SK-N-SH treated with all-trans-retinoic acid at 6 μM for 48 hours (cell line): Measurements from ENCODE around the gene MFNG.

Source experiments
- ATAC-seq: fragments of 200-7000 bp; cut with Tn5 transposase; 3 replicates; pipeline ENCODE4 v1.9.1; 2020; ENCODE audit warnings: mild to moderate bottlenecking, moderate library complexity
- ARNTL ChIP-seq: fragments of 450-650 bp; formaldehyde crosslinking; IDR thresholded peaks from 2 replicates; pipeline ENCODE4 v1.5.0; 2020; ENCODE audit warnings: low read depth, mild to moderate bottlenecking, moderate library complexity, borderline replicate concordance
- BACH2 ChIP-seq: fragments of 250-450 bp; sonication (Bioruptor Pico); IDR thresholded peaks from 2 replicates; pipeline ENCODE4 v1.9.0; 2021; ENCODE audit warnings: mild to moderate bottlenecking, borderline replicate concordance
- CREB5 ChIP-seq: fragments of 250-450 bp; sonication (Bioruptor Pico); IDR thresholded peaks from 2 replicates; pipeline ENCODE4 v1.5.1; 2020; ENCODE audit warnings: low read depth, mild to moderate bottlenecking, moderate library complexity
- CSRNP3 ChIP-seq: fragments of 250-450 bp; sonication (Bioruptor Pico); IDR thresholded peaks from 2 replicates; pipeline ENCODE4 v1.5.1; 2021; ENCODE audit warnings: mild to moderate bottlenecking, moderate library complexity
- ESRRG ChIP-seq: fragments of 250-450 bp; sonication (Bioruptor Pico); IDR thresholded peaks from 2 replicates; pipeline ENCODE4 v1.6.1; 2021; ENCODE audit warnings: mild to moderate bottlenecking
- GLIS3 ChIP-seq: fragments of 250-450 bp; sonication (Bioruptor Pico); IDR thresholded peaks from 2 replicates; pipeline ENCODE4 v1.5.0; 2020; ENCODE audit warnings: mild to moderate bottlenecking, moderate library complexity
- ISL1 ChIP-seq: fragments of 250-450 bp; sonication (Bioruptor Pico); IDR thresholded peaks from 2 replicates; pipeline ENCODE4 v2.1.2; 2022; ENCODE audit warnings: mild to moderate bottlenecking, moderate library complexity
- OSR1 ChIP-seq: fragments of 250-450 bp; sonication (Bioruptor Pico); IDR thresholded peaks from 2 replicates; pipeline ENCODE4 v1.8.0; 2022; ENCODE audit warnings: moderate library complexity, mild to moderate bottlenecking, inconsistent platforms
- PPARA ChIP-seq: fragments of 250-450 bp; sonication (Bioruptor Pico); IDR thresholded peaks from 2 replicates; pipeline ENCODE4 v1.5.0; 2020; ENCODE audit warnings: mild to moderate bottlenecking, borderline replicate concordance
- RARB ChIP-seq: fragments of 250-450 bp; sonication (Bioruptor Pico); IDR thresholded peaks from 2 replicates; pipeline ENCODE4 v1.8.0; 2021; ENCODE audit warnings: mild to moderate bottlenecking, moderate library complexity
- SNAI2 ChIP-seq: fragments of 250-450 bp; sonication (Bioruptor Pico); IDR thresholded peaks from 2 replicates; pipeline ENCODE4 v1.5.0; 2020; ENCODE audit warnings: mild to moderate bottlenecking, moderate library complexity
- TCF4 ChIP-seq: fragments of 250-450 bp; sonication (Bioruptor Pico); IDR thresholded peaks from 2 replicates; pipeline ENCODE4 v1.8.0; 2021; ENCODE audit warnings: mild to moderate bottlenecking, moderate library complexity, borderline replicate concordance
- ZC3H10 ChIP-seq: fragments of 250-450 bp; sonication (Bioruptor Pico); IDR thresholded peaks from 2 replicates; pipeline ENCODE4 v1.5.1; 2021; ENCODE audit warnings: mild to moderate bottlenecking, moderate library complexity
- ZFP3 ChIP-seq: fragments of 250-450 bp; sonication (Bioruptor Pico); IDR thresholded peaks from 2 replicates; pipeline ENCODE4 v1.5.0; 2020; ENCODE audit warnings: mild to moderate bottlenecking, moderate library complexity
- ZFP30 ChIP-seq: fragments of 450-650 bp; formaldehyde crosslinking; IDR thresholded peaks from 2 replicates; pipeline ENCODE4 v1.5.0; 2022; ENCODE audit warnings: mild to moderate bottlenecking, moderate library complexity
- ZNF565 ChIP-seq: fragments of 450-650 bp; formaldehyde crosslinking; conservative IDR thresholded peaks from 2 replicates; pipeline ENCODE4 v1.5.0; 2020; ENCODE audit warnings: low read depth, mild to moderate bottlenecking, moderate library complexity
- ZNF8 ChIP-seq: fragments of 450-650 bp; formaldehyde crosslinking; IDR thresholded peaks from 2 replicates; pipeline ENCODE4 v1.5.0; 2020; ENCODE audit warnings: mild to moderate bottlenecking, moderate library complexity
- TF ChIP-seq, protein P1 (sequence below): fragments of 250-450 bp; sonication (Bioruptor Pico); IDR thresholded peaks from 2 replicates; pipeline ENCODE4 v1.8.0; 2020; ENCODE audit warnings: mild to moderate bottlenecking, moderate library complexity, borderline replicate concordance
- TF ChIP-seq, protein P2 (sequence below): fragments of 250-450 bp; sonication (Bioruptor Pico); IDR thresholded peaks from 2 replicates; pipeline ENCODE4 v1.5.0; 2020; ENCODE audit warnings: mild to moderate bottlenecking, moderate library complexity
- TF ChIP-seq, protein P3 (sequence below): fragments of 250-450 bp; sonication (Bioruptor Pico); IDR thresholded peaks from 2 replicates; pipeline ENCODE4 v1.8.0; 2021; ENCODE audit warnings: low read depth, mild to moderate bottlenecking, moderate library complexity, borderline replicate concordance

Gene MFNG

GRCh38 chr22:37448516-37449127 lies 37.6 kb downstream of the MFNG start:
- TF ChIP-seq OSR1 (CRISPR knock-in tag) (no peak), PPARA (no peak), ARNTL (no peak), ZNF8 (CRISPR knock-in tag) (no peak), CREB5 (no peak), TCF4 (CRISPR knock-in tag) (no peak), ZNF565 (no peak), CSRNP3 (CRISPR knock-in tag) (no peak), RARB (CRISPR knock-in tag) (no peak), ESRRG (CRISPR knock-in tag) (no peak), GLIS3 (CRISPR knock-in tag) (no peak), ISL1 (CRISPR knock-in tag) (no peak), ZFP3 (CRISPR knock-in tag) (no peak), SNAI2 (CRISPR knock-in tag) (no peak), ZC3H10 (CRISPR knock-in tag) (no peak), BACH2 (CRISPR knock-in tag) (no peak), ZFP30 (CRISPR knock-in tag) (no peak)
- TF ChIP-seq, protein P1, sequence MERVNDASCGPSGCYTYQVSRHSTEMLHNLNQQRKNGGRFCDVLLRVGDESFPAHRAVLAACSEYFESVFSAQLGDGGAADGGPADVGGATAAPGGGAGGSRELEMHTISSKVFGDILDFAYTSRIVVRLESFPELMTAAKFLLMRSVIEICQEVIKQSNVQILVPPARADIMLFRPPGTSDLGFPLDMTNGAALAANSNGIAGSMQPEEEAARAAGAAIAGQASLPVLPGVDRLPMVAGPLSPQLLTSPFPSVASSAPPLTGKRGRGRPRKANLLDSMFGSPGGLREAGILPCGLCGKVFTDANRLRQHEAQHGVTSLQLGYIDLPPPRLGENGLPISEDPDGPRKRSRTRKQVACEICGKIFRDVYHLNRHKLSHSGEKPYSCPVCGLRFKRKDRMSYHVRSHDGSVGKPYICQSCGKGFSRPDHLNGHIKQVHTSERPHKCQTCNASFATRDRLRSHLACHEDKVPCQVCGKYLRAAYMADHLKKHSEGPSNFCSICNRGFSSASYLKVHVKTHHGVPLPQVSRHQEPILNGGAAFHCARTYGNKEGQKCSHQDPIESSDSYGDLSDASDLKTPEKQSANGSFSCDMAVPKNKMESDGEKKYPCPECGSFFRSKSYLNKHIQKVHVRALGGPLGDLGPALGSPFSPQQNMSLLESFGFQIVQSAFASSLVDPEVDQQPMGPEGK (CRISPR knock-in tag), result no peak
- TF ChIP-seq, protein P2, sequence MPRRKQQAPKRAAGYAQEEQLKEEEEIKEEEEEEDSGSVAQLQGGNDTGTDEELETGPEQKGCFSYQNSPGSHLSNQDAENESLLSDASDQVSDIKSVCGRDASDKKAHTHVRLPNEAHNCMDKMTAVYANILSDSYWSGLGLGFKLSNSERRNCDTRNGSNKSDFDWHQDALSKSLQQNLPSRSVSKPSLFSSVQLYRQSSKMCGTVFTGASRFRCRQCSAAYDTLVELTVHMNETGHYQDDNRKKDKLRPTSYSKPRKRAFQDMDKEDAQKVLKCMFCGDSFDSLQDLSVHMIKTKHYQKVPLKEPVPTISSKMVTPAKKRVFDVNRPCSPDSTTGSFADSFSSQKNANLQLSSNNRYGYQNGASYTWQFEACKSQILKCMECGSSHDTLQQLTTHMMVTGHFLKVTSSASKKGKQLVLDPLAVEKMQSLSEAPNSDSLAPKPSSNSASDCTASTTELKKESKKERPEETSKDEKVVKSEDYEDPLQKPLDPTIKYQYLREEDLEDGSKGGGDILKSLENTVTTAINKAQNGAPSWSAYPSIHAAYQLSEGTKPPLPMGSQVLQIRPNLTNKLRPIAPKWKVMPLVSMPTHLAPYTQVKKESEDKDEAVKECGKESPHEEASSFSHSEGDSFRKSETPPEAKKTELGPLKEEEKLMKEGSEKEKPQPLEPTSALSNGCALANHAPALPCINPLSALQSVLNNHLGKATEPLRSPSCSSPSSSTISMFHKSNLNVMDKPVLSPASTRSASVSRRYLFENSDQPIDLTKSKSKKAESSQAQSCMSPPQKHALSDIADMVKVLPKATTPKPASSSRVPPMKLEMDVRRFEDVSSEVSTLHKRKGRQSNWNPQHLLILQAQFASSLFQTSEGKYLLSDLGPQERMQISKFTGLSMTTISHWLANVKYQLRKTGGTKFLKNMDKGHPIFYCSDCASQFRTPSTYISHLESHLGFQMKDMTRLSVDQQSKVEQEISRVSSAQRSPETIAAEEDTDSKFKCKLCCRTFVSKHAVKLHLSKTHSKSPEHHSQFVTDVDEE, result no peak
- TF ChIP-seq, protein P3, sequence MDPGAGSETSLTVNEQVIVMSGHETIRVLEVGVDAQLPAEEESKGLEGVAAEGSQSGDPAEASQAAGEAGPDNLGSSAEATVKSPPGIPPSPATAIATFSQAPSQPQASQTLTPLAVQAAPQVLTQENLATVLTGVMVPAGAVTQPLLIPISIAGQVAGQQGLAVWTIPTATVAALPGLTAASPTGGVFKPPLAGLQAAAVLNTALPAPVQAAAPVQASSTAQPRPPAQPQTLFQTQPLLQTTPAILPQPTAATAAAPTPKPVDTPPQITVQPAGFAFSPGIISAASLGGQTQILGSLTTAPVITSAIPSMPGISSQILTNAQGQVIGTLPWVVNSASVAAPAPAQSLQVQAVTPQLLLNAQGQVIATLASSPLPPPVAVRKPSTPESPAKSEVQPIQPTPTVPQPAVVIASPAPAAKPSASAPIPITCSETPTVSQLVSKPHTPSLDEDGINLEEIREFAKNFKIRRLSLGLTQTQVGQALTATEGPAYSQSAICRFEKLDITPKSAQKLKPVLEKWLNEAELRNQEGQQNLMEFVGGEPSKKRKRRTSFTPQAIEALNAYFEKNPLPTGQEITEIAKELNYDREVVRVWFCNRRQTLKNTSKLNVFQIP, result no peak

GRCh38 chr22:37445501-37445900 lies 40.7 kb downstream of the MFNG start:
- TF ChIP-seq ZFP3 (CRISPR knock-in tag) (no peak), RARB (CRISPR knock-in tag) (no peak), CREB5 (no peak), ARNTL (no peak), BACH2 (CRISPR knock-in tag) (no peak), PPARA (no peak), CSRNP3 (CRISPR knock-in tag) (no peak), ZNF565 (no peak), SNAI2 (CRISPR knock-in tag) (no peak)
- TF ChIP-seq, protein P1 (CRISPR knock-in tag), result no peak
- ATAC-seq, result no peak

More at GRCh38 chr22:37448516-37449127, 37.6 kb downstream of the MFNG start:
- ATAC-seq, result no peak
